Fibroblast of skin of right quadriceps (primary cell): Measurements from ENCODE around the gene LAMA4.

Experiments used
- DNase-seq: peaks from one replicate; pipeline ENCODE4 v3.0.0-alpha.2; 2013

LAMA4 gene

DNA sequence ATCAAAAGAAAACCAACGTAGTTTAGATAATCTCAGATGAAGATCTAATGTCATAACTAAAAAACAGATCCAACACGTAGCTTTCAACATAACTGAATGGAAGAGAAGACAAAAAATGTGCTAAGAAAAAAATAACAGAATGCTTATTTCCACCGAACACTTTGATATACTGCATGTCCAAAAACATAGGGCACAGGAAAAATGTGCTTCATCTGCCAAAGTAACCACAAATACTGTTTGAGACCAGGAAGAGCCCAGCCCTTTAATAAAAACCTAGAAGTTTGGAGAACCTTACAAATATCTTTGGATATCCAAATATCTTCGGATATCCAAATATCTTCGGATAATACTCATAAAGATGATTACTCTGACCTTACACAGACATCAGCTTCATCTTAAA lies 19.8 kb downstream of the LAMA4 start:
- DNase-seq: peak; percentile 47

DNA sequence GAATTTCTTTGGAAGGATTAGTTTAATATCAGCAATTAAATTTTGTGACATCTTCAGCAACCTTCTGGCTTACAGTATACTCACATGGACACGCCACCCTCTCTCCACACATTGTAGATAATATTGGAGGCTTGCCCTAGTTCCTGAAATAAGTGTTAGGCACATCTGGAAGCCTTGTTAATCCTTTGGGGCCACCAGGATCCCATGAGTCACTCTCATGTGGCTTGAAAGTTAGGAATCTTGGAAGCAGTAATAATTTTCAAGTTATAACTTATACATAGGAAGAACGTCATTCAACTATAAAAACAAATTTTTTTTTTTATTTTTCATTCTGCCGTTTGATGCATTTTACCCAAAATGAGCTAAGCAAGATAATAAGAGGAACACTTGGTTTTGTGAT lies 20.5 kb downstream of the LAMA4 start:
- peak; percentile 93 for DNase-seq

DNA sequence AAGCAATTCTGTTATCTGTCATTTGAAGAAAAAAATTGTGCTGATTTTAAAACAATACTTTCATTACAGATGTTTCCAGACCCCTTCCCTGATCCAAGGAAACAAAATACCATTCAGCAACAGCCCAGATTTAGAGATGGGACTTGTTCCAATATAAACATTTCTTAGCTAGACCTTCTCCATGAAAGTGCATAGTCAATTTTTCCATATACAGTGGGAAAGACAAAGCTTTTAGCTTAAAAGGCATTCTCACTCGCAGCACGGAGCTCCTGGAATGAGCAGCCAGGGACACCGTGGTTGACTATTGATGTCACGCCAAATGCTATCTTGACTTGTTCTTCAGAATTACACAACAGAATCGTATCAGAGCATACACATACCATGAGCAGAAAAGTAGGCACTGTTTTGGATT lies 21.5 kb downstream of the LAMA4 start:
- peak; percentile 88 for DNase-seq

DNA sequence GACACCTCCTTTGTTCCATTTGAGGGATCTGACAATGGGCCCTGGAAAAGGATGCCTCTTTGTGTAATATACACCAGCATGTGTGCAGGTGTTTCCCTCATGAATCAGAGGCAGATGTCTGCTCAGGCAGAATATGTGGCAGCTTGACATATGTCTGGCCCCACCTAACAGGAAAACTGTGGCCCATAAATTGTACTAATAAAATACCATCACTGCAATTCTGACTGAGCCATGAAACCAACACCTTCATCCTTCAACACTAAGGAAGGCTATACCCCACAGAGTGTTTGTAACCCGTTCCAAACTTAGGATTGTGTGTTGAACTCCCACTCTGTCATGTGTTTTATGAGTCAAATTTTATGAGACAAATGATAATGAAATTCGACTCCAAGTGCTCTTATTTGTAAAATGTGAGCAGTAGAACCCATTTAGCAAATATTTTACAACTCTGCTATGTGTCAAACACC lies 22.7 kb downstream of the LAMA4 start:
- peak; percentile 81 for DNase-seq

DNA sequence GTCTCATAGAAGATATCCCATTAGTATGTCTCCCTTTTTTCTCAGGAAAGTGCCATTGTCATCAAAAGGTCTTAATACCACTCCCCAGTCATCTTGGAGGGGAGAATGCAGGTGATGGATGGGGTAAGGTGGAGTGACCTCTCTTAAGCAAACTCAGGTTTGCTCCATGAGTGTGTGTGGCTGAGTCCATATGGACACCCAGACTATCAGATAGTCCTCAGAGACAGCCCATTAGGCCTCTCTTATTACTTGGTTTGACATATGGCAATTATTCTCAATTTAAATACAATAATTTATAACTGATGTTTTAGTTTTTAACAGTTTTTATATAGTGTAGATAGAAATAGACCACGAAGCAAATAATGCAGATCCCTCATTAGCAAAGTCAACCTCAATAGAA lies 23.2 kb downstream of the LAMA4 start:
- DNase-seq: no peak

DNA sequence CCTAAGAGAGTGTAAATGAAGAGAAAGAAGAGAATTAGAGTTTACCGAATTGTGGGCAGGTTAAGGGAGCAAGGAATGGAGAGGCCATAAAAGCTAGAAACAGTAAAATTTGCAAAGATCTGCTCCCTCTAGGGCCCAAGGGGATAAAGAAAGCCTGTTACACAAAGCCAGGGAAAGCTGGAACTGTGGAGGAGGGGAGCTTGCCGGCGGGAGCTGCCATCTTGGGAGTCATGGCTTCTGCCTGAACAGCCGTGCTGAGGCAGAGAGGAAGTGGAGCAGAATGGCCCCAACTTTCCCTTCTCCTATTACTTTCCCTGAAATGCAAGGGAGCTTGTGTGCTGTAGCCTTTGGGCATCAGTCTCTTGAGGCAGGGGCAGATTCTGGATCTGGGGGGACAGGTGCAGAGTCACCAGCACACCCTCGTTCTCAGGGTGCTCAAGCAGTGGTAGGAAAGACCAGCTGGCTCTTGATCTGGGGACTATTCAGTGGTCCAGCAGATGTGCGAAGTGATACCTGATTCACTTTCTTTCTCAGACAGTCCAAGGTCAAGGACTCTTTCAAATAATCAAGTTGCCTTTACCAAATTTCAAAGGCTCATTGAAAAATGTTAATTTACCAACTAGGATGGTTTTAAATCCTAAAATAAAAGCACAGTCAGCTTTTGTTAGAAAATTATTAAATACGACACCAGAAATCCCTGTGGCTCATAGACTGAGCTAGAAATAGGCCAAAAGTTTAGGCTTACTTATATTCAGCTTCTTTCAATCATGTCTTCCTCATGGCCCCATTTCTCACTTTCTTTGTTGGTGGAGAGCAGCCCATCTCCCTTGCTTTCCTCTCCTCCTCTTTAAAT lies 25.7 kb downstream of the LAMA4 start:
- DNase-seq: no peak

DNA sequence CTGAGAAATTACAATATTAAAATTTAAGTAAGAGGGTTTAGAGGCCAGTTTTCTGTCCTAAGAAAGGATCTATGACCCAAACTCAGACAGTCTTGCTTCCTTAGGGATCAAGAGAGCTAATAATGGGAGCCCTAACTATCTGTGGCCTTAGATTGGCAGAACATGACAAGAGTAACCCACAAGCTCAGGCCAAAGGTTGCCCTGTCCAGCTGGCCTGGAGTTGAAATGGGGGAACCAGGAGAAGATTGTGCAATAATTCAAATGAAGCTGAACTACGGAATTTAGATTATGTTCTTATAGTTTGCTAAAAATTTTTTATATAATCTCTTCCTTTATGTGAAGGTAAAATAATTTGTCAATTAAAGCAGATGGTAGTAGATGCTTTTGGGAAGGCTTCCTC lies 26.4 kb downstream of the LAMA4 start:
- DNase-seq: no peak

DNA sequence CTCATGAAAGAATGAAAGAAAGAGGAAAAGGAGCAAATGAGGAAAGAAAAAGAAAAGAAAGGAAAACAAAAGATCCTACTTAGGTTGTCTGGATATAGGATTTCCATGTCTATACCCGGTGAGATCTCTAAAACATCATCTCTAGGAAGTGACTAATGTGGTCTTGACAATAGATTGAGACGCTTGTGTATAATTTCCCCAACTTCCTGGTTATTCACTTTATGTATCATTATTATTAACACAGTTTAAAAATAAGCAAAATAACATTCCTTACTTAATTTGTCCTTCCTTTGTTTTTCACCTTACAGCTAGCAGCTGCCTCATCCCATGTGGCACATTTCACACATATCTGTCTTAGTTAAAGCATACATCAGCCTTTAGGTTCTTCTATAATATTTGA lies 27.0 kb downstream of the LAMA4 start:
- no peak for DNase-seq

DNA sequence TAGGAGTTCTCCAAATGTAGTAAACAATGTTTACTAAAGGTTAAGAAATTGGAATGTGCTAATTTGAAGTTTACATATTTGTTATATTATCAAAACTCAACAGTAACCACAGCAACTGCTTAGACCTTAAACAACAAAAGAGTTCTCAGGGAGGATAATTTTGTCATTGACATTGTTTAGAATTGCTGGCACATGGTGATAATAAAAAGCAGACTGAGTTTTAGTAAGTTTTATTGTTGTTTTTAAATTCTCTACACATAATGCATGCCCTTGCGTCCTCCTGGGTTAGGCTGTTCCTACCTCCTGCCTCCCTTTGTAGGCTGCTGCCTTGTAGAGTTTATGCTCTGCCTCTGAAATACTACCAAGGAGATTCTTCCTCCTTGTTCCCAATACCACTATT lies 28.7 kb downstream of the LAMA4 start:
- DNase-seq: peak; percentile 37

DNA sequence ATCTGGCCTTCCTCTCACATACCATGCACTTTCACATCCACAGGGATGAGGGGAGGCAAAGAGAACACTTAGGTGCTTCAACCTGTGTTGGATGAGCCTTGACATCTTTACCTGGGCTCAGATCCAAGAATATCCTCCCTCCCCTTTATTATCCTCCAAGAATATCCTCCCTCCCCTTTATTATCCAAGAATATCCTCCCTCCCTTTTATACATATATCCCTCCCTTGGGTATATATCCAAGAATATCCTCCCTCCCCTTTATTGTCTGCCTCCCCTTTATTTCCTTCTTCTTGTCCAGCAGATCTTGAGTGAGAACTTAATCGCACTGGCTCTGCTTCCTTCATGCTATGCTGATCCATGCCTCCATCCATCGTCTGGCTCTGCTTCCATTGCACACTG lies 30.3 kb downstream of the LAMA4 start:
- DNase-seq: no peak

DNA sequence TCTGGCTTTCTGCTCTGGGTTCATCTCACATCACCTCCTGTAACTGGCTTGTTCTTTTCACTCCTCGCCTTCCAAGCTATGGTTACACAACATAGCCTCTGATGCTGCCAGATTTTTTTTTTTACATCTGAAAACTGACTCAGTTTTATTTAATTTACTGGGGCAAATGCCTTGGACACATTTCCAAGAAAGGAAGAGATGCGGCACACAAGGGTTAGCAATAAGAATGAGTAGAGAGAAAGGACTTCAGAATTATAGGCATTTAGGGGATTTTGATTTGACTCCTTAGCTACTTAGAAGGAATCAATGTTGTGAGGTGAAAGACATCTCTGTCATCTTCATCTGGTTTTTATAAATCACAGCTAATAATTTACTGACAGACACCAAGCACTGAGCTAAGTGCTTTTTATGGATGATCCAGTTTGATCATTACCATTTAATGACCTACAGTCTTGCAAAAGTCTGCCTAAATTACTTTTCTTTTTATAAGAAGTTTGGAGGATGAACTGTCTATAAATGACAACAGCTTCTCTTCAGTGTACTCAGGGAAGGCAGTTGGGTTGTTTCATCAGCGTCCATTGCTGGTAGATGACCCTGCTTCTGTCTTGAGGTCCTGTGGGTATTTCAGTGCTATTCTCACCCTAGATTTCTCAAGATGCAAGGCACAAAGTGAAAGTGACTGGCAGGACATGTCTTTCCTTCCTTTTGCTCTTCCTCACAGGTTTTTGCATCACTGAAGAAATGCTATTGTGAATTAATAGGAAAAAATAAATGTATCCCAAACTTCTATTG lies 31.1 kb downstream of the LAMA4 start:
- peak; percentile 97 for DNase-seq

DNA sequence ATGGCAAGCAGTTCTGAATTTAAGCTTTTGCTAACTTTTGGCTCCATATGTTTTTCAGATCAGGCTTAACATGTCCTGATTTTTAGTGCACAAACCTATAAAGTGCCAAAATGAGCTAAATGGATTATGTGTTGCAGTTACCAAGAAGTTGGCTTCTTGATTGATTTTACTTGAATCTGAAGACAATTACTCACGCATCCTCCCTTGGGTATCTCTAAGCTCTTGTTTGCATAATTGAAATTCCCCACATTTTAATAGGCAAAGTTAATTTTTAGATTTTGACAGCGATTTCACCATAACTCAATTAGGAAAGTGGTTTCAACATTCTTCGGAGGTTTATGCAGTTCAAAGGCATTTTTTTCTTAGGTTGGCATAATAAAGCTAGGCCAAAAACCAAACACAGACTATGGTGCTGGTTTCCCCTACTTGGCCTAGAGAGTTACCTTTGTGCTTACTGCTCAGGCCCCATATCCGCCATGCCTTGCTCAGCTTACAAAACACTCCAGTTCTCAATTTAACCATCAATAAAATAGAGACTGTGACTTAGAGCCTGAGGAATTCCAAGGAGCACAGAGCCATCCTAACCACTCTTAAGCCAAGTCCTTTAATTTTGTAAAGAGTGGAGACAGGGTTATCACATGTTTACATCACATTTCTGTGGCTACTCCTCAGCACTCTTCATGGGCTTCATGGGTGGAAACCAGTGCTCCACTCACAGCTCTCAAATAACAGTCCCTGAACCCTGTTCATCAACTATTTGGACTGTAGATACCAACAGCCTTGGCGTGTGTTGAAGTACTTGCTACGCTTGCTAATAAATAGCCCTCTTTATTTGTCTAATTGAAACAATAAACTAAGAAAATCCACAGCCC lies 32.1 kb downstream of the LAMA4 start:
- peak; percentile 91 for DNase-seq

DNA sequence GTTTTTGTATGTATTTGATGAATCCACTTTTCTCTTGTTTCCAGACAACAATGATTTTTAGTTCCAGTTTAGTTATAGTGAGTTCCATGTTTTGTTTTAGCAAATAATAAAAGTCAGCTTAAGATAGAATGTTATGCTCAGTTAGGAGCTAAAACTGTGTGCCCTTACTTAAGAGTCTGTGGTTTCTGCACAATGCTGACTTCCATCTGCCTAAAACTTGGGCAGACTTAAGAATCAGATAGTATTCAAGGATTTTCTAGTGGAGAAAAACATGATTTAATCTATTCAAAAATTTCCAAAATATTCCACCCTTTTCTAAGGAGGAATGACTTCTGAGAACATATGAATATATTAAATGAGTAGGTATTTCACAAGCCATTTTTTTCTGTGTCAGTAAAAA lies 32.8 kb downstream of the LAMA4 start:
- DNase-seq: no peak

DNA sequence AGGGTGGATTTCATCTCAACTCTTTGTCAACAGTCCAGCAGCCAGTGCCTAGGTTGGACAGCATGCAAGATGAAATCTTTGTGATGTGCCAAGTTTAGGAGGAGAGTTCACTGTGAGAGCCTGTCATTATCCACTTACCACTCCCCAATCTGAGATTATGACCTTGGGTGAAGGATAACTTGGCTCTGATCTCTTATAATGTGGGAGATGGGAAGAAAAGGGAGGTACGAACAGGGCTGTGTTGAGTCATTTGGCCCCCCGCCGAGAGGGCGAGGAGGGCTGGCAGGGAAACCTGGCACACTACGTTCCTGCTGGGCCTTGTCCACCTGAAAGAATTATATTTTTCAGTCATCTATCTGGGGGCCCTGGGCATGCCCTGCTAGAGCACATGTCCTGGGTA lies 35.8 kb downstream of the LAMA4 start:
- no peak for DNase-seq

DNA sequence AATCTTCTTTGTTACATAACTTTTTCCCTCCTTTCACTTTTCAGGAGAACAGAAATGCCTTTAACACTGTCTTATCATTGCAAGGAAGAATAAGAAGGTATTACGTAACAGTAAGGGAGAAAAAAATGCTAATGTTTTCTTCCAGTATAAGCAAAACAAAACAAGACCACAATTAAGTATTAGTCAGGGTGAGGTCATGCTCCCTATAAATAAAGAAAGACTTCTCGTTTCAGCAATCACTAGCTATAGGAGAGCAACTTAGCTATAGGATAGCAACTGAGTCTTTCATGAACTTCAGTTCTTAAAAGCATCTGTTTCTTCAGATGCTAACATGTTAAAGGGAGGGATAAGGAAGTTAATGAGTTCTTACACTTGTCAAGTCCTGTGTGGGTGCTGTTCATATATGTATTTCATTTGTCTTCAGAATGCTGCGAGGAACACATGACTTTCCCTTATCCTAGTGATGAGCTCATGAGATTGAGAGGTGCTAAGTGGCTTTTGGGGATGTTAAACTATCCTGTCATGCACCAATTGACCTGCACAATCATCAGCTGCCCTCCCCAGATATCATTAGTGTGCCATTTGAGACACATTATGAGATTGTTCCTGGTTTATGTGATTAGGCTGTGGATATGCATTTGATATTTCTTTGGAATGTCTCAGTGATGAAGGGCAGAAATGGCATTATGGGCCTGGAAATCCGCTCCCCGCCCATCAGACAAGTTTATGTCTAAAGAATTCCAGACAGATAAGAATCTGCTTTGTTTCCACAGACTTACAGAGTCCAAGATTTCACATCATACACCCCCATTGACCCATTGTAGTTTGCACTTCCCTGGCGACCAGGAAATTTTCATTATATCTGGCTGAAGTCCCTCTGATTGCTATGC lies 37.5 kb downstream of the LAMA4 start:
- peak; percentile 92 for DNase-seq

DNA sequence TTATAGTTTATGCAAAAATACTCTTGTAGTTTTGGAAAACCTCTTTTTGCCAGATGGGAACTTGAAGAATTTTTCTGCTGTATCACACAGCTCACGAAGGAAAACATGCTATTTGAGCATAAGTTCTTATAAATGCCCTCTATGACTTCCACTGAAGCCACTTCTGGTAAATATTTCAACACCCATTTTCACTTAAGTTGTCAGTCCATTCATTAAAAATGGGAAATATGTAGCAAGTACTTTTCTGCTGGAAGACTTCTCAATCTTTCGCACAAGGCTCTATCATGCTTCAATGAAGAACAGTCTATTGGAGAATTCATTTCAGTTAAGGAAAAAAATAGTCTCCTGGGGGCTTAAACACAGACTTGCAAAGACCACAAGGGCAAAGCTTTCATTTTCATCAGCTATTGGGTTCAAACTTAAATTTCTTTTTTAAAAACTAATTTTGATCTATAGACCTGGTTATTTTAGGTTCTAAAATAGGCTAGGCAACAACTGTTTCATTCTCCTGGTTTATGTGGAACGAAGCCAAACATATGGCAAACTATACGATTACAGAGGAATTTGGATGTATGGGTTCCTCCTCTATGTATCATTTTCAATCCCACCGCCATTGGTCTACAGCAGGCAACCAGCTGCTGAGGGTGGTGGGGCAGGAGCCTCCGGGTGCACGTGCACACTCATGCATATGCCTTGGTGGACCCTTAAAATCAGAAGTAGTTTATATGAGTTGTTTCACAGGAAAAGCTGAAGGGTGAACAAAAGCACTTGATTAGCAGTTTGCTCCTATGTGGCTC lies 38.7 kb downstream of the LAMA4 start:
- peak; percentile 80 for DNase-seq

DNA sequence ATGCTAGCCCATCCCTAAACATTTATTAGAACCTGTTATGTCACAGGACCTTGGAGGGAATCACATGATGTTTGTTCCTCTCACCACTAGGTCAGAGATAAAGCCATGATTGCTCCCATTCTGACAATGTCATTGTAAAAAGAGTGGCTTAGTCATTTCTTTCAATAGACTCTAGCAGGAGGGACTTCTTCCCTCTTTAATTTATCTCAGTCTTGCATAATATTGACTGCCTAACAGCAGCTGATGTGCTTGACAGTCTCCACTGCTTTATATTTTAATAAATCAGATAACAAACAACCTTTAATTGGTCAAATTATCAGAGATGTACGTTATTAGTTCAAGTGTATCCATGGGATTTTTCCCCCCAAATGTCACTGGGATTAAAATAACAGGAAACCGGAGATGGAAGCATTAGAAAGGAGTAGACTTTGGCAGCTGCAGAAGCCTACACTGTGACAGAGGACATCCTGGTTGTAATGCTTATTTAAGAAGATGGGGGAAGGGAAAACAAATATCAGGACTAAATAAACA lies 39.6 kb downstream of the LAMA4 start:
- DNase-seq: no peak

DNA sequence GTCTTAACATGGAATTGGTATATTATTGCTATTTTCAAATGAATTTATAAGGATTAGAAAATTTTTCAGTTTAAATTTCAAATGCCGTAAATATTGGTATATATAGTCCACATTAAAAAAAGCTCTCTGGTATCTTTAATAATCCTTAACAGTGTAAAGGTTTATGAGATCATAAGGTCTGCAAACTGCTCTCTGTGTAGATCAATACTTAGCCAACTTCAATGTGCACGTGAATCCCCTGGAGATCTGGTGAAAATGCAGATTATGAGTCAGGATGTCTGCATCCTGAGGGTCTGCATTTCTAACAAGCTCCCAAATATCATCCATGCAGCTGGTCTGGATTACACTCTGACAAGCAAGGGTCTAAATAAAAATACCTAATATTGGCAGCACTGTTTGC lies 43.5 kb downstream of the LAMA4 start:
- DNase-seq: no peak

DNA sequence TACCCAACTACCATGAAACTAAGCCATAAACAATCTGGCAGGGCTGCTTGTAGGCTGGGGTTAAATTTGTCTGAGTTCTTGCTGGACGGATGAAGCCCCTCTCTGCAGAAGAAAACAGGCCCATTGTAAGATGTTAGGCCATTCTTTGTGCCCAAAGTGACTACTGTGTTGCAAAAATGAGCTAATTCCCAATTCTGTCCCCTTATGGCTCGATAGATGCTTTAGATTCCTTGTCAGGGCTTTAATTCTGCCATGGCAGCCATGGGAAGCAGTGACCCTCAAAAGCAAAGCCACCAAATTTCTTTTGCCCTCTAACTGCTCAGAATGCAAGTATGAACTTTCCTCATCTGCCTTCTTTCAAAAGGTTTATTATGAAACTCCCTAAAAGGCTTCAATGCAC lies 45.2 kb downstream of the LAMA4 start:
- no peak for DNase-seq

DNA sequence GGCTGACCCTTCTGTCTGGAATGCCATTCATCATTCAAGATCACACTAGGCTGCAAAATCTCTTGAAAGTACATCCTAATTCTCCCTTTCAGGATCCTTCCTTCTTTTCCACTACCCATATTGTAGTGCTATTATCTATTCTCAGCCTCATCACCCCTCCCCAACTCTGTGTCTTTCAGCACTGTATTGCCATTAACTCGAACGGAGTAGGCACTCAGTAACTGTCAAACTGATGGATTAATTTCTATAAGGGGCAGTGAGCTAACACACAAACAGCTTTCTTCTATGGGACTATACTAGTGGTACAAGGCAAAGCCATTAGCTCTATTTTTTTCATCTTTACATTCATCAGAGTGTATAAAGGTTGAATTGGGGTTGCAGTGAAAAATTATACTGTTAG lies 46.6 kb downstream of the LAMA4 start:
- DNase-seq: no peak

DNA sequence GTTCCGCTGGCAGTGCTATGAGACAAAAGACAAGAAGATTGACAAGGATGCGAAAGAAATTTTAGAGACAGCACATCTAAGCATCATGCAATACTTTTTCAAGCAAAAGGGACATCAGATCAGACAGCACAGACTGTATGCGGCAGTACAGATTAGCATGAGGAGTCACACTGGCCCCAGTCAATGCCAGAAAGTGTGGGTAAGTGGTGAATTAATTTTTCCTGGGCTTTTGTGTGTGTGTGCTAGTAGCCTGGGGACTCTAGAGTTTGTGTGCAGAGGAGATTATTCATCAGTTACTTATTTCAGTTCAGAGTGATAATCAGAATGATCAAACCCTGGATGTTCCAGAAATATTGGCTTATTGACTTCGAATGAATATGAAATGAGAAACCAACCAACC lies 47.2 kb downstream of the LAMA4 start:
- DNase-seq: no peak
